K562 treated with DMSO at 1 percent for 12 hours (cell line): ENCODE measurements around the gene TBC1D3L. TPM values are rescaled to one million over a fixed set of nuclear protein-coding genes. Genes with fewer than 3 reads are reported as not detected.

Experiments
- total RNA-seq: library from RNA; unstranded; fragments of 300-600 nt; gene quantifications from 2 replicates; pipeline ENCODE4 v1.2.3, GENCODE V29; 2022; ENCODE audit not compliant: insufficient read depth

TBC1D3L gene
- total RNA-seq, result 1.8 and 2.6 TPM in 2 replicates

GRCh38 chr17:37988960-37989359 is at the start of gene TBC1D3L:
Gene TBC1D3L, minus strand, starts transcription at chr17:37989060. Its CDS starts 1,540 bp downstream, at chr17:37987520.

GRCh38 chr17:38003676-38004075 is 14.8 kb upstream of the TBC1D3L start, which contains the start of gene TBC1D3D:
Gene TBC1D3D, plus strand, starts transcription at chr17:38003976. Its CDS starts 1,585 bp downstream, at chr17:38005561.

Other genes with a start within 250 kb of the TBC1D3L start
- not detected in 2 replicates for gene HNF1B, start 244.0 kb downstream of the TBC1D3L start, total RNA-seq
- gene TBC1D3K, start 64.6 kb downstream of the TBC1D3L start, total RNA-seq, result not detected in 2 replicates
- gene TBC1D3D, start 14.9 kb upstream of the TBC1D3L start, total RNA-seq, result 0.48 and 0.97 TPM in 2 replicates
- gene TBC1D3C, start 79.6 kb upstream of the TBC1D3L start, total RNA-seq, result not detected in 2 replicates
- gene TBC1D3E, start 138.9 kb upstream of the TBC1D3L start, total RNA-seq, result not detected in 2 replicates
- 2.6 and 3.6 TPM in 2 replicates for gene TBC1D3, start 203.5 kb upstream of the TBC1D3L start, total RNA-seq